Activated T-cell treated with anti-CD3 and anti-CD28 coated beads for 48 hours (primary cell): ENCODE data around the gene PPP2R3B.
"Not testable (repeated sequence)": the region's sequence is repeated elsewhere in the genome, so short reads cannot be mapped to it uniquely, and the experiment has no call there.

ENCODE experiments used
- DNase-seq: peaks from one replicate; pipeline ENCODE4 v3.0.0-alpha.2; 2020; ENCODE audit warnings: low read depth

Gene PPP2R3B

GRCh38 chrX:319579-320125 lies 67.1 kb downstream of the PPP2R3B start:
- no peak for DNase-seq

GRCh38 chrX:318739-319578 lies 67.7 kb downstream of the PPP2R3B start, which contains the start of gene GTPBP6:
Gene GTPBP6, minus strand, starts transcription at chrX:318796. Its CDS starts 9 bp downstream, at chrX:318787.
- peak; percentile 97 for DNase-seq

GRCh38 chrX:318068-318738 lies 68.5 kb downstream of the PPP2R3B start:
- peak; percentile 96 for DNase-seq

- DNase-seq = no peak
Measured at GRCh38 chrX:317424-318067, 69.2 kb downstream of the PPP2R3B start.

DNA sequence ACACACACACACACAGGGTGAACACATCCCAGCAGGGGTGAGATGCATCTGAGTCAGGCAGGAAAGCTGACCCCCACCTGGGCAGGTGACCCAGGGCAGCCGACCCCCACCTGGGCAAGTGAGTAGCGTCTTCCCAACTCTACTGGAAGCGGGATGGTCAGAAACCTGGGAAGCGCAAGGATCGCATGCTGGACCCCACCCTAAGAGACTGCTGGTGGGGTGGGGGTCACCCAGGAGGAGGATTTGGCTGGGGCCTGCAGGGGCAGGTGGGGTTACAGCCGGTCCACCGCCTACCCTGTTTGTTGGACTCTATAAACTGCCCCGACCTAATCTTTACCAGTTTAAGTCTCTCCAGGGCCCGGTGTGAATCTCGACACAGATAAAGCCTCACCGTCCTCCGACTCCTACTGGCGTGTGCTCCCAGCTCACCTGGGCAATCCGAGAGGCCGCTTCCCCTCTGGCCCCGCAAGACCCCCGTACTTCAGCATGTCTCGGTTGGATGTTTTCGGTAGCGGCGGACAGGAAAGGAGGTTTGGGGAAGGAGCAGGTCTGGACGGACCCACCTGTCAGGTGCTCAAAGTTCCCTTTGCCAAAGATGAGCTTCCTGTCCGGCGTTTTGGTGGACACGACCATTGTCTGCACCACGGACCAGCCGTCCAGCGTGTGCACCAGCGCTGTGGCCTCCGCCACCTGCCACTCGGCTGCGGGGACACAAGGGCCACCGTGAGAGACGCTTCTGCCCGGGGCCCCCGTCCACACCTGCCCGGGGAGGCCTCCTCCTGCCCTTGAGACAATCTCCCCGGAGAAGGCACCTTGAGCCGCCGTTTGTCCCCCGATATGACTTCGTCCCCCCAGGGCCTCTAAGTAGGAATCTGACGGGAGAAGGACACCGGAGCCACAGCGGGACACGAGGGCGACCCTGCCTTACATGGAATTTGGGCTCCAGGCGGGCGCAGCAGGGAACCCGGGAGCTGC lies 70.1 kb downstream of the PPP2R3B start:
- no peak for DNase-seq

GRCh38 chrX:314781-315595 lies 71.7 kb downstream of the PPP2R3B start:
- no peak for DNase-seq

DNA sequence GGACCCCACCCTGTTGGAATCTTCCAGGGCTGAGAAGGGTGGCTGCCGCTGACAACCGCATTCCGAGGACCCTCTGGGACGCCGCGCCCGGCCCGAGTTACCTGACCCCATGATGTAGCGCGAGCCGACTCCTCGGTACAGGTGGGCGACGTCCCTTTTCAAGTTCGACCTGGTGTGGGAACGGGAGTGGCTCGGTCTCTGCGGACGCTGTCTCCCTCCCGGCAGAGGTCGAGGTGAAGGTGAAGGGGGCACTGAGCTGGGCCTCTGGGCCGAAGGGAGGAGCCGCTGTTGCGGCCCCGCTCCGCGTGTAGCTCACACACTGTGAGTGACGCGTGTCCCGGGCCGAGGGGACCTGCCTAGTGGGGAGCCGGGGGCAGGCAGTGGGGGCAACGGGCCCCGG lies 72.7 kb downstream of the PPP2R3B start:
- DNase-seq = no peak

DNA sequence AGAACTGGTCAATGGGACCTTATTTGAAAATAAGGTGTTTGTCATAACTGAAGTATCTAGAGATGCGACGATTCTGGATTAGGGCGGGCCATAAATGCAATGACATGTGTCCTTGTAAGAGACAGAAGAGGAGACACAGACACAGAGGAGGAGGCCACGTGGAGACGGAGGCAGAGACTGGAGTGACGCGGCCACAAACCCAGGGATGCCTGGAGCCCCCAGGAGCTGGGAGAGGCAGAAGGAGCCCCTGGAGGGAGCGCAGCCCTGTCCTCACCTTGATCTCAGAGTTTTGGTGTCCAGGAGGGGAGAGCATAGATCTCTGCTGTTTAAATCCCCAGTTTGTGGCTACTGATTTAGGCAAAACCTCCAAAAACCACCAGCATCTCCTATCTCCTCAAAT lies 73.2 kb downstream of the PPP2R3B start:
- no peak for DNase-seq

DNA sequence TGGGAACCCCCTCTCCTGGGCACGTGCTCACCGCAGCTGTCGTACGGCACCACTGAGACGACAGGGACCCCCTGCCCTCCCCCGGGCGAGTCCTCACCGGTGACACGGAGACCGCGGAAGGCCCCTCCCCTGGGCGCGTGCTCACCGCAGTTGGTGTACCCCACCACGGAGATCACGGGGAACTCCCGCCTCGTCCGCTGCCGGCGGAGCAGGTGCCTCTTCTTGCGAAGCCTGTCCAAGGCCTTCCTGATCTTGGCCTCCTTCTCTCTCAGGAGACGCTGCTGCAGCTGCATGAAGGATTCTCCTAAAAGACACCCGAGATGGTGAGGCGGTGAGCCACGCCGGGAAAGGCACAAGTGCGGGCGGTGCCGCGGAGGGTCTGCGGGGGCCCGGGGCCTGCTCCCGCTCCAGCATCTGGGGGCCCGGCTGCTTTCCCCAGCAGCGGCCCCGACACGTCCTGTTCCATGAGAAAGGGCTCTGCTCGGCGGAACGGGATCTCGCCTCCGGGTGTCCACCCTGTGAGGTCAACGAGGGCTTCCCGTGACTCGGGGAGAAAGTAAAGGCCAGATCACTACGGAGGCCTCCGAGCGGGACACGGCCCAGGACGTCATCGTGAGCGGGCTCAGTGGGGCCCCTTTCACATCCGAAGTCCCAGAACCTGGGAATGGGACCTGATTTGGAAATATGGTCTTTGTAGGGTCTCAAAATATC lies 73.9 kb downstream of the PPP2R3B start:
- DNase-seq = no peak

- DNase-seq = no peak
Measured at GRCh38 chrX:311156-312129, 75.3 kb downstream of the PPP2R3B start.

DNA sequence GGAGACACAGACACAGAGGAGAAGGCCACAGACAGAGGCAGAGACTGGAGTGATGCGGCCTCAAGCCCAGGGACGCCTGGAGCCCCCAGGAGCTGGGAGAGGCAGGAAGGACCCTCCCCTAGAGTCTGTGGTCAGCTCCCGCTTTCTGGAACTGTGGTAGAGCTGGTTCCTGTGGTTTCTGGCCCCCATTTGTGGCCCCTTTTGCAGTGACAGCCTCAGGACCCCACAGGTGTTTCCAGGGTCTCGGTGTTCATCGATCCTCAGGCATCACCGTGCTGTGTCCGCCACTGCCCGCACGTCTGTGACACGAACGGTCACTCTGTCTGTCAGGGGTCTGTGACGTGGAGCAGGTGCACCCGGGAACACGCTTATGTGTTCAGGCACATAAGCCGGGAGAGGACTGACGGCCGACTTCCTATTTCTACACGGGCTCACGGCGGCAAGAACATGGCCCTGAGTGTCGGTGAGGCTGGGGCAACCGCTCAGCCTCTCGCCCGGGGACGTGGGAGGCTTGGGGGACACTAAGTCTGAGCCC lies 76.0 kb downstream of the PPP2R3B start:
- no peak for DNase-seq

DNA sequence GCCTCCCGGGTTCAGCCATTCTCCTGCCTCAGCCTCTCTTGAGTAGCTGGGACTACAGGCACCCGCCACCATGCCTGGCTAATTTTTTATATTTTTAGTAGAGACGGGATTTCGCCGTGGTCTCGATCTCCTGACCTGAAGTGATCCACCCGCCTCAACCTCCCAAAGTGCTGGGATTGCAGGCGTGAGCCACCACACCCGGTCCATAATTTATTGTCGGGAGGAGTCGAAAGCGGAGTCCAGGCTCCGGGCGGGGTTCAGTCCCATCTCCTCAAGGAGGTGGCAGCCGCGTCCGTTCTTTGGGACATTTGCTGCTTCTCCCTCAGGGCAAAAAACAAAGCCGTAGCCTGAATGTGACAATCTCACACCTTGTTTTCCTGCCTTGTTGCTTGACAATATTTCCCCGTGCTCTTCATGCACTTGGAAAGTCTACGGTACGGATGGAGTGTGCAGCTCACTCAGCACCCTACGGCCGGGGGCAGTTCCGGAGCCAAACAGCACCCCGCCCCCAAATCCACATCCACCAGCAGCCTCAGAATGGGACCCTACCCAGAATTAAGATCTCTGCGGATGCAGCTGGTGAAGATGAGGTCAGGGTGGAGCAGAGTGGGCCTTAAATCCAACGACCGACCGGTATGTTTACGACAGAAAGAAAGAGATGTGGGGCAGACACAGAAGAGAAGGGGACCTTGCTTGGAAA lies 77.7 kb downstream of the PPP2R3B start:
- no peak for DNase-seq

DNA sequence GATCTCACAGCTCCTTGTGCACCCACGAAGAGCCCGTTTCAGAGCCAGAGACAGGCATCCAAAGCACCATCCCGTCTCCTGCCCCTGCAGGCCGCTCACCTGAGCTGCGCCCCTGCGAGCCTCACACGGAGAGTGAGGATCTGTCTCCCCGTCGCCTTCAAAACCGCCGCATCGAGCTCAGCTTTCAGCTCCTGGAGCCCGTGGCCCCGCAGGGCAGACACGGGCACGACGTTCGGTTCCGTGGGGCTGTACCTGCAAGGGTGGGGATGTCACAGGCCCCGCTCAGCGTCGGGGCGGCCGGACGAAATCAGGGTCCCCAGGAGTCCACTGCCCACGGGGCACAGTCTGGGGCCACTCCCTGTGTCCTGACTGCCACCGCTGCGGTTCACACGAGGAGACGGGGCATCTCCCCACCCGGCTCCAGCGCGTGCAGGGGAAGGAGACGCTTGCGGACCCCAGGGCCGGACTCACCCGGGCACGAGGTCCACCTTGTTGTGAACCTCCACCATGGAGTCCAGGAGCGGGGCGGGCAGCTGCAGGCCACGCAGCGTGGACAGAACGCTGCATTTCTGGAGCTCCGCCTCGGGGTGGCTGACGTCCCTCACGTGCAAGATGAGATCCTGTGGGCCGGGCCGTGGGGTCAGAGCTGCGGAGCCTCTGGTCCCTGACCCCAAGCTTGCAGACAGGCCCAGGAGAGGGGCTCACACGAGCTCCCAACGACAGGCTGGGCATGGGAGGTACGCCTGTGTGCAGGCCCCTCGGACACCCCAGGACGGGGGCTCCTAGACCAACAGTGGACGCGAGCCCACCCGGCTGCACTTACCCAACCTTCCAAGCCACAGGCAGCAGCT lies 79.2 kb downstream of the PPP2R3B start:
- DNase-seq = no peak

DNA sequence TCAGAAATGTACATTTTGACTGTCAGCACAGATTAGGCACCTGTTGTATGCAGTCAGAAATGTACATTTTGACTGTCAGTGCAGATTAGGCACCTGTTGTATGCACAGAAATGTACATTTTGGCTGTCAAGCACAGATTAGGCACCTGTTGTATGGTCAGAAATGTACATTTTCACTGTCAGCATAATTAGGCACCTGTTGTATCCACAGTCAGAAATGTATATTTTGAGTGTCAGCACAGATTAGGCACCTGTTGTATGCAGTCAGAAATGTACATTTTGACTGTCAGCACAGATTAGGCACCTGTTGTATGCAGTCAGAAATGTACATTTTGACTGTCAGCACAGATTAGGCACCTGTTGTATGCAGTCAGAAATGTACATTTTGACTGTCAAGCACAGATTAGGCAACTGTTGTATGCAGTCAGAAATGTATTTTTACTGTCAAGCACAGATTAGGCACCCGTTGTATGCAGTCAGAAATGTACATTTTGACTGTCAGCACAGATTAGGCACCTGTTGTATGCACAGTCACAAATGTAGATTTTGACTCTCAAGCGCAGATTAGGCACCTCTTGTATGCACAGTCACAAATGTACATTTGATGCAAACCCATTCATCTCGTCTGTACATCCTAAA lies 80.0 kb downstream of the PPP2R3B start:
- DNase-seq = not testable (repeated sequence)

- DNase-seq = not testable (repeated sequence)
Measured at GRCh38 chrX:305781-306613, 80.7 kb downstream of the PPP2R3B start.
